ENCODE results near the gene PSD2. TPM values are rescaled to one million over a fixed set of nuclear protein-coding genes. Genes with fewer than 3 reads are reported as not detected.

The PSD2 gene
- total RNA-seq, 1 experiment from 2014 or later = 0.79 TPM

DNA sequence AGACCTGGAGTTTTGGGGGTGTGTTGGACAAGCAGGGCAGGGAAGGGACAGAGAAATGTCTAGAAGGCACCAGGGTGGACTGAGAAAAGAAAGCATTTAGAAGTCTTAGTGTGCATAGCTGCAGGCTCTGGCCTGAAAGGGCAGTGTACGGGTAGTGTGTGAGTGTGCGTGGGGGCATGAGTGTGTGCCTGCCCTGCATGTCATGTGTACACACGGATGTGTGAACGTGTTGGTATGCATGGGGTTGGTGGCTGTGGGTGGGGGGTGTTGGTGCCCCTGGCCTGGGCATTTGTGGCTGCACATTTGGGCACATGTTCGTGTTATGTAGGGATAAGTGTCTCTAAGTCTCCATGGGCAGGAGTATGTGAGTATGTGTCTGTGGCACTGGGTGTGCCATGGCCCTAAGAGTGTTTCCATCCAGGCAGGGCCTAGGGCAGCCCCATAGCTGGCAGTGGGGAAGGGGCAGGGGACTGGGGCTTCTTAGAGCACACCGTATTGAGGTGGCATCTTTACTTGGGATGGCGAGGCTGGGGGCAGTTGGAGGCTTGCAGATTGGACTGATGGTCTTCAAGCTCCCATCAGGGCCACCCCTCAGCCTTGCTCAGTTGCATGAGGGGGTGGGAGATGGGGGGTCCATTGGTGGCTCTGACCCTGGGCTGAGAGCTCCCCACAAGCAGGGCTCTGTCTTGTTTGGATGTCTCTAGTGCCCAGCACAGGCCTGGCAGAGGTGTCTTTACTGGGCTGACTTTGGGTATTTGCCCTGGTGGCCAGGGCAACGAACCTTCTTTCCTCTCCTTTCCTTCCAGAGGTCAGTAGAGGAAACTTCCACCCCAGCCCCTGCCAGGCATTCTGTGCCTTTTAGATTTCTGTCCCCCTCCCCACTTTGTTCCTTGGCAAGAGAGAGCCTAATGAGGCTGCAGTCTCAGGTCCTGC is 15.0 kb downstream of the PSD2 start:
- Histone ChIP-seq H3K79me2 (ENCODE audit: insufficient read depth, low read length) (no peaks in the 10 kb centered on the region), H4K20me1 (ENCODE audit: insufficient read depth) (no peaks in the 10 kb centered on the region), H3K9me3 (ENCODE audit: control insufficient read depth in 1 of 2, insufficient read depth in 1 of 2, low read depth in 1 of 2, low read length in 2 of 2) (no peaks in the 10 kb centered on the region), H2AFZ (ENCODE audit: low read depth, low read length, poor library complexity, severe bottlenecking) (no peak overlapping the region), H3K27me3 (ENCODE audit: insufficient read depth, low read length) (peaks cover 3% of the 10 kb centered on the region; the same call in 1 of the 2 replicates), H3K9me2 (ENCODE audit: insufficient read depth) (no peaks in the 10 kb centered on the region), H3K36me3 (ENCODE audit: control insufficient read depth in 1 of 2, insufficient read depth in 2 of 2, low read length in 2 of 2) (no peaks in the 10 kb centered on the region), H3K4me1 (ENCODE audit: control insufficient read depth in 1 of 2, insufficient read depth in 2 of 2, low read length in 2 of 2) (no peaks in the 10 kb centered on the region), H3K4me2 (ENCODE audit: low read length) (no peak overlapping the region), H3K9ac (ENCODE audit: low read length) (no peak overlapping the region), H3K27ac (ENCODE audit: low read depth, low read length) (no peak overlapping the region), H3K4me3 (replicated peaks in 1 of 2; ENCODE audit: low read depth in 1 of 2, low read length in 2 of 2) (no peak overlapping the region)
- ChIA-PET POLR2A (no interaction called here), CTCF (no interaction called here), RAD21 (ENCODE audit: low non-redundant PET in 1 of 2, low total read pairs in 2 of 2, uncharacterized antibody in 2 of 2, unreplicated experiment in 2 of 2) (no interaction called here)
- ATAC-seq = no peak
- no TSS peak for BruUV-seq (replicated peaks)
- TF ChIP-seq ZNF274 (IDR thresholded peaks at IDR 0.05; ENCODE audit: low read depth, low read length) (no peak), SP1 (IDR thresholded peaks at IDR 0.05; ENCODE audit: low read depth) (no peak), POLR2A (IDR thresholded peaks at IDR 0.05; ENCODE audit: borderline replicate concordance, extremely low read depth, insufficient read depth, insufficient read length) (no peak), CEBPB (IDR thresholded peaks at IDR 0.05; ENCODE audit: low read depth) (no peak), ELF1 (IDR thresholded peaks at IDR 0.05; ENCODE audit: borderline replicate concordance, low read depth) (no peak), CBX3 (IDR thresholded peaks at IDR 0.05; ENCODE audit: low read depth) (no peak)
- TF ChIP-seq, protein P1, sequence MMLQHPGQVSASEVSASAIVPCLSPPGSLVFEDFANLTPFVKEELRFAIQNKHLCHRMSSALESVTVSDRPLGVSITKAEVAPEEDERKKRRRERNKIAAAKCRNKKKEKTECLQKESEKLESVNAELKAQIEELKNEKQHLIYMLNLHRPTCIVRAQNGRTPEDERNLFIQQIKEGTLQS (IDR thresholded peaks at IDR 0.05) = no peak
- intact Hi-C loops (cut with micrococcal nuclease) = no loop called here
- no peak for DNase-seq (ENCODE audit: low read depth, low spot score)

DNA sequence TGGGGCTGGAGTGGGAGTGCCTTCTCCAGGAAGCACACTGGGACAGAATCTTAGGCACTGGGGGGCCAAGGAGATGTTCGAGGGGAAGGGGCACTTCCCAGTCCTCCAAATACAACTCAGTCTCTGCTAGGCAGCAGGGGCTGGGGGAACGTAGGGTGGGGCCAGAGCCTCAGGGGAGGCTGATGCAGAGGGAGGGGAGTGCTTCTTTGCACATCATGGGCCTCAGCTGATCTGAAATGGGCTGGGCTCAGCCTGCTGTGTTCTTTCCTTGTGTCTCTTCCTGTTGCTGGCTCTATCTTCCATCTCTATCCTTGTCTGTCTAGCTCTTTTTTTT is 15.6 kb downstream of the PSD2 start:
- Histone ChIP-seq H2AFZ (ENCODE audit: low read depth, low read length, poor library complexity, severe bottlenecking) (no peak overlapping the region), H3K27me3 (ENCODE audit: insufficient read depth, low read length) (peaks cover 3% of the 10 kb centered on the region; the same call in 1 of the 2 replicates), H3K4me2 (ENCODE audit: low read length) (no peak overlapping the region), H3K4me1 (ENCODE audit: control insufficient read depth in 1 of 2, insufficient read depth in 2 of 2, low read length in 2 of 2) (no peaks in the 10 kb centered on the region), H3K79me2 (ENCODE audit: insufficient read depth, low read length) (no peaks in the 10 kb centered on the region), H3K9me3 (ENCODE audit: control insufficient read depth in 1 of 2, insufficient read depth in 1 of 2, low read depth in 1 of 2, low read length in 2 of 2) (no peaks in the 10 kb centered on the region), H4K20me1 (ENCODE audit: insufficient read depth) (no peaks in the 10 kb centered on the region), H3K4me3 (replicated peaks in 1 of 2; ENCODE audit: low read depth in 1 of 2, low read length in 2 of 2) (no peak overlapping the region), H3K9me2 (ENCODE audit: insufficient read depth) (no peaks in the 10 kb centered on the region), H3K27ac (ENCODE audit: low read depth, low read length) (no peak overlapping the region), H3K9ac (ENCODE audit: low read length) (no peak overlapping the region), H3K36me3 (ENCODE audit: control insufficient read depth in 1 of 2, insufficient read depth in 2 of 2, low read length in 2 of 2) (no peaks in the 10 kb centered on the region)
- intact Hi-C loops (cut with micrococcal nuclease) = no loop called here
- ATAC-seq (no peak), DNase-seq (ENCODE audit: low read depth, low spot score) (no peak)
- no TSS peak for BruUV-seq (replicated peaks)
- CTCF ChIA-PET = no interaction called here
- RAD21 ChIA-PET (ENCODE audit: low non-redundant PET in 1 of 2, low total read pairs in 2 of 2, uncharacterized antibody in 2 of 2, unreplicated experiment in 2 of 2) = no interaction called here
- POLR2A ChIA-PET = no interaction called here
- TF ChIP-seq POLR2AphosphoS5 (IDR thresholded peaks at IDR 0.05; ENCODE audit: low read depth, low read length) (no peak), EZH2 (IDR thresholded peaks at IDR 0.05) (no peak), SIN3A (IDR thresholded peaks at IDR 0.05; ENCODE audit: low read depth) (no peak), ZFX (IDR thresholded peaks at IDR 0.05) (no peak), SP1 (IDR thresholded peaks at IDR 0.05; ENCODE audit: low read depth) (no peak), JUND (IDR thresholded peaks at IDR 0.05) (no peak), CBX3 (IDR thresholded peaks at IDR 0.05; ENCODE audit: low read depth) (no peak), RAD21 (IDR thresholded peaks at IDR 0.05; ENCODE audit: low read depth) (no peak), POLR2A (IDR thresholded peaks at IDR 0.05; ENCODE audit: borderline replicate concordance, extremely low read depth, insufficient read depth, insufficient read length) (no peak)
- TF ChIP-seq, protein P2, sequence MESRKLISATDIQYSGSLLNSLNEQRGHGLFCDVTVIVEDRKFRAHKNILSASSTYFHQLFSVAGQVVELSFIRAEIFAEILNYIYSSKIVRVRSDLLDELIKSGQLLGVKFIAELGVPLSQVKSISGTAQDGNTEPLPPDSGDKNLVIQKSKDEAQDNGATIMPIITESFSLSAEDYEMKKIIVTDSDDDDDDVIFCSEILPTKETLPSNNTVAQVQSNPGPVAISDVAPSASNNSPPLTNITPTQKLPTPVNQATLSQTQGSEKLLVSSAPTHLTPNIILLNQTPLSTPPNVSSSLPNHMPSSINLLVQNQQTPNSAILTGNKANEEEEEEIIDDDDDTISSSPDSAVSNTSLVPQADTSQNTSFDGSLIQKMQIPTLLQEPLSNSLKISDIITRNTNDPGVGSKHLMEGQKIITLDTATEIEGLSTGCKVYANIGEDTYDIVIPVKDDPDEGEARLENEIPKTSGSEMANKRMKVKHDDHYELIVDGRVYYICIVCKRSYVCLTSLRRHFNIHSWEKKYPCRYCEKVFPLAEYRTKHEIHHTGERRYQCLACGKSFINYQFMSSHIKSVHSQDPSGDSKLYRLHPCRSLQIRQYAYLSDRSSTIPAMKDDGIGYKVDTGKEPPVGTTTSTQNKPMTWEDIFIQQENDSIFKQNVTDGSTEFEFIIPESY (IDR thresholded peaks at IDR 0.05; ENCODE audit: extremely low read depth, insufficient replicate concordance, low read length) = no peak
- TF ChIP-seq, protein P3, sequence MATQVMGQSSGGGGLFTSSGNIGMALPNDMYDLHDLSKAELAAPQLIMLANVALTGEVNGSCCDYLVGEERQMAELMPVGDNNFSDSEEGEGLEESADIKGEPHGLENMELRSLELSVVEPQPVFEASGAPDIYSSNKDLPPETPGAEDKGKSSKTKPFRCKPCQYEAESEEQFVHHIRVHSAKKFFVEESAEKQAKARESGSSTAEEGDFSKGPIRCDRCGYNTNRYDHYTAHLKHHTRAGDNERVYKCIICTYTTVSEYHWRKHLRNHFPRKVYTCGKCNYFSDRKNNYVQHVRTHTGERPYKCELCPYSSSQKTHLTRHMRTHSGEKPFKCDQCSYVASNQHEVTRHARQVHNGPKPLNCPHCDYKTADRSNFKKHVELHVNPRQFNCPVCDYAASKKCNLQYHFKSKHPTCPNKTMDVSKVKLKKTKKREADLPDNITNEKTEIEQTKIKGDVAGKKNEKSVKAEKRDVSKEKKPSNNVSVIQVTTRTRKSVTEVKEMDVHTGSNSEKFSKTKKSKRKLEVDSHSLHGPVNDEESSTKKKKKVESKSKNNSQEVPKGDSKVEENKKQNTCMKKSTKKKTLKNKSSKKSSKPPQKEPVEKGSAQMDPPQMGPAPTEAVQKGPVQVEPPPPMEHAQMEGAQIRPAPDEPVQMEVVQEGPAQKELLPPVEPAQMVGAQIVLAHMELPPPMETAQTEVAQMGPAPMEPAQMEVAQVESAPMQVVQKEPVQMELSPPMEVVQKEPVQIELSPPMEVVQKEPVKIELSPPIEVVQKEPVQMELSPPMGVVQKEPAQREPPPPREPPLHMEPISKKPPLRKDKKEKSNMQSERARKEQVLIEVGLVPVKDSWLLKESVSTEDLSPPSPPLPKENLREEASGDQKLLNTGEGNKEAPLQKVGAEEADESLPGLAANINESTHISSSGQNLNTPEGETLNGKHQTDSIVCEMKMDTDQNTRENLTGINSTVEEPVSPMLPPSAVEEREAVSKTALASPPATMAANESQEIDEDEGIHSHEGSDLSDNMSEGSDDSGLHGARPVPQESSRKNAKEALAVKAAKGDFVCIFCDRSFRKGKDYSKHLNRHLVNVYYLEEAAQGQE (IDR thresholded peaks at IDR 0.05; ENCODE audit: low read depth) = no peak
